GM18858 (cell line): ENCODE results near the gene POU3F1.
A peak's percentile ranks its signal among the peaks of the same experiment; 100 is the strongest.

ENCODE experiments used
- ATAC-seq: cut with Tn5 transposase; IDR thresholded peaks from one replicate; pipeline ENCODE4 v1.9.1; 2021; ENCODE audit not compliant: unreplicated experiment

Gene POU3F1

DNA sequence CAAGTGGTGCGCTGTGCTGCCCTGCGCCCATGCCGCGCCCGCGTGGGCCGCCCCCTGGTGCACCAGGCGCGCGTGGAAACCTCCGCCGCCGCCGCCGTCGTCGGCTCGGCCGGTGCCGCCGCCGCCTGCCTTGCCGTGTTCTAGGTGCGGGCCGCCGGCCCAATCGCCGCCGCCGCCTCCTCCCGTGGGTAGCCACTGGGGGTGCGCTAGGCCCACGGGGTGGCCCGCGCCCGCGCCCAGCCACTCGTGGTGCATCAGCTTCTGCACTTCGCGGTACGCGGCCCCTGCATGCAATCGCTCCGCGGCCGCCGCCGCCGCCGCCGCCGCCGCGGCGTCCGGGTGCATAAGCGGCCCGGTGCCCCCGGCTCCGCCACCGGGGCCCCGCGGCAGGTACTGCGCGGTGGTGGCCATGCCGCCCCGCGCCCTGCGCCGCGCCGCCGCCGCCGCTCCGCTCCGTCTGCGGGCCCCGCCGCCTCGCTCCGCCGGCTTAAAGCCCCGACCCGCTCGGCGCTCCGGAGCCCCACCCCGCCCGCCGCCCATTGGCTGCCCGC lies at the start of gene POU3F1:
TSS of gene POU3F1 (minus strand) at position 461 of the 551 bp plus-strand sequence. CDS start at position 411, 50 bp downstream.
- peak; percentile 26 for ATAC-seq

DNA sequence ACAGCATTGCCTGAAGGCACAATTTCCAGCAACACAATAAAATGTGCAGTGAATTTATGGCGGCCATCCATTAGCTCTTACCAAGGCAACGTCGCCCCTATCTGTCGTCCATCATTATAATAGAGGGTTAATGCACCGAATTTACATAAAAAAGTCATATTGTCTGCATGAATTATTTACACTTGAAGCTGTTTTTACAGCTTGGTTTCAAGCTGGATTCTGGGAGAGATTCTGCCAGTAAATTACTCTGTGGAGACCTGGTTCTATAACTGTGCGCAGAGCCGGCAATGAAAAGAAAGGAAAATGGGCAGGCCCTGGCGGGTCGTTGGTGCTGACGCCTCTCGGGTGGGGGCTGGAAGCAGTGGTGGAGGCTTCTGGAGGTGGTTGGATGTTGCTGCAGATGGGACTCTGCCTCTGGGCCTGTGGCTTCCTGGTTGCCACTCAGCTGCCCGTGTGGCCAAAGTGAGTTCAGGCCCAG lies 48.9 kb upstream of the POU3F1 start:
- no peak for ATAC-seq

GRCh38 chr1:38094711-38095290 lies 48.2 kb upstream of the POU3F1 start:
- ATAC-seq = no peak

GRCh38 chr1:38093569-38094520 lies 47.3 kb upstream of the POU3F1 start:
- no peak for ATAC-seq

DNA sequence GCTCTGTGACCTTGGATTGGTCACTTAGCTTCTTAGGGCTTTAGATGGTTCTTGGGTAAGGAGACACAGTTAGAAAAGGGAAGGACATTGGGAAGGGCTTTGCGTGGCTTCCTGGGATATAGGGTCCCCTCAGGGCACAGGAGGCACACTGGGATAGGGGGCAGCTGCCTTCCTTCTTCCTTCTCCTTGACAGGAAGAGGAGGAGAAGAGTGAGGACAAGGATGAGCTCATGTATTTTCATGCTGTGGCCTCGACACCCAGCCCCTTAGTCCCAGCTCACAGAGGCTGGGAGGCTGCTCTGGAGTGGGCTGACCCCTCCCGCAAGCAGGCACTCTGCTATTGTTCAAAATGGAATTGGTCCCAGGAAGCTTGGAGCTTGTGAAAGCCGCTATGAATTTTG lies 45.7 kb upstream of the POU3F1 start:
- no peak for ATAC-seq

- no peak for ATAC-seq
Measured at GRCh38 chr1:38090796-38091195, 44.2 kb upstream of the POU3F1 start.

DNA sequence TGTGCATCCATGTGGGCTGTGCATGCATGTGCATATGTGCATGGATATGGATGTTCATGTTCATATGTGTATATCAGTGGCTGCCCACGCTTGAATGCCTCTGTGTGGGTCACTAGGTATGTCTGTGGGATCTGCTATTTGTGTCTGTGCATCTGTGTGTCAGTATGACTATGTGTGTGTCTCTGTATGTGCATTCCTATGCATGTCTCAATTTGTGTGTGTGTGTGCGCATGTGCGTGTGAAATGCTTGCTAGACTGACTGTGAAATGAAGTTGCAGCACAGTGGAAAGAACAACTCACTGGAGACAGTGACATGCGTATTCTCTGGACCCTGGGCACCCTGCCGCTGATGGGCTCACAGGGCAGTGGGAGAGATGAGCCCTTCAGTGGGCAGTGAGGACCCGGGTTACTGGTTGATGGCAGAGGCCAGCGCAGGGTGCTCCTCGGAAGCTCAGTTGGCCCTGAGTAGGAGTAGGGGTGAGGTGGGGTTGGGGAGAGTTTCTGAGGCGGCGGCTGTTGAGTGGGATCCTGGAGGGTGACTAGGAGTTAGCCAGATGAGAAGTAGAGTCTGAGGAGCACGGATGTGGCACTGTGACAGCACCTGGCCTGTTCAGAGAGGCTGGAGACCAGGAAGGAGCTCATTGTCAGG lies 43.2 kb upstream of the POU3F1 start:
- no peak for ATAC-seq

DNA sequence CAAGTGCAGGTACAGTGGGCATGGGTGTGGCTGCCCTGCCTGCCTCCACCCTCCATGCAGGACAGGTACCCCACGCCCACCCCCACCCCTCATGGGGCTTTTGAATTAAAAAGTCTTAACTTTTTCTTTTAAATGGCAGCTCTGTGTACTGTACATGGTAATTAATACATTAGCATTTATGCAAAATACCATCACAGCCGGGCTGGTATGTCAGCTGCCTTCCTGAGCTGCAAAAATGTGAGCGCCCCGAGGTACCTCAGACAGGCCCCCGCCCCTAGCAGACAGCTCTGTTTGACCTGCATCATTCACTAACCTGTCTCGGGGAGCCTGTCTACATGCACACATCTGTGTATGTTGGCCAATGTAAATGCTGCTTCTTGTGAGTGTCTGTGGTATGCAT lies 42.2 kb upstream of the POU3F1 start:
- ATAC-seq = no peak

DNA sequence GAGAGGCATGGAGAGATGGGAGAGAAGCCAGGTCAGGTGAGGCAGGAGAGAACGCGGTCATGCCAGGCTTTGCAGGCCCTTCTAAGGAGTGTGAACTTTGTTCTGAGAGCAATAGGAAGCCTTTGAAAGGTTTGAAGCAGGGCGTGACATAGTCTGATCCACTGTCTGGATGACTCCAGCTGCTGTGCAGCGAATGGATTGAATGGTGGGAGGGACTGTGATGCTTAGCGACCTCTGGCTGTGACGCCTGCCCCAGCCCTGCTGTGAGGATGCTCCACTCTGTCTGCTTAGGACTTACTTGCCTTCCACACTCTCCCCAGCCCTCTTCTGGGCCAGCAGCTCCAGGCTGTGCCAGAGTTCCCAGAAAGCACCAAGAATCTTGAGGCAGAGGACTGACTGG lies 41.8 kb upstream of the POU3F1 start:
- ATAC-seq = no peak

DNA sequence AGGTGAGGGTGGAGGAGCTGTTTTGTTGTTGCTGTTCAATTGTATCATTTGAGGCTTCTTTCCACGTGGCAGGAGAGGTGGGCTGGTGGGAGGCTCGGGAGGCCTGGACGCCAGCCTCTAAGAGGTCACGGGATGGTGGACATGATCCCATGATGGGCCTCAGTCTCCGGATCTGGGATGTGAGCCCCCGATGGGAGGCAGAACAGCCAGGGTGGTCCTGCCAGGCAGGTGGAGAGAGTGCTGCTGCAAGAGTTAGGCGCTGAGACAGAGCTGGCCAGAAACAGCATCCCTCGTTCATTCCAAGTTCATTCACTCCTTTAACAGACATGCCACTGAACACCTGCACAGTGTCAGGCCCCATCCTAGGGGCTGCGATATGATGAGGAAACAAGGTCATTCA lies 41.1 kb upstream of the POU3F1 start:
- no peak for ATAC-seq

- ATAC-seq = no peak
Measured at GRCh38 chr1:38085666-38086330, 39.2 kb upstream of the POU3F1 start.

- ATAC-seq = no peak
Measured at GRCh38 chr1:38084700-38085099, 38.1 kb upstream of the POU3F1 start.

DNA sequence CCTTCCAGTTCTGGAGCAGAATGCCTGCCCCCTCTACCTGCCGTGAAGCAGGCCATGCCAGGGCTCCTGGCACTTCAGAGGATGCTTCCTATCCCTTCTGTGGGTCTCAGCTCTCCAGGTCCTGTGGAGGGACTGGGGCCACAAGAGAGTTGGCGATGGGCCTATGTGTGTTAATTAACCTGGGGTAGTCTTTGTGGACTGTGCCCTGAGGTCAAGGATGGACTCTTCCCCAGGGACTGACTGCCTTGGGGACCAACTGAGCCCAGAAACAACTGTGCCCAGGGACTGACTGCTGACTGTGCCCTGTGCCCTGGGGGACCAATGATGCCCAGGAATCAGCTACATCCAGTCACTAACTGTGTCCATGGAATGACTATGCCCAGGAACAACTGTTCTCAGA lies 37.5 kb upstream of the POU3F1 start:
- no peak for ATAC-seq

DNA sequence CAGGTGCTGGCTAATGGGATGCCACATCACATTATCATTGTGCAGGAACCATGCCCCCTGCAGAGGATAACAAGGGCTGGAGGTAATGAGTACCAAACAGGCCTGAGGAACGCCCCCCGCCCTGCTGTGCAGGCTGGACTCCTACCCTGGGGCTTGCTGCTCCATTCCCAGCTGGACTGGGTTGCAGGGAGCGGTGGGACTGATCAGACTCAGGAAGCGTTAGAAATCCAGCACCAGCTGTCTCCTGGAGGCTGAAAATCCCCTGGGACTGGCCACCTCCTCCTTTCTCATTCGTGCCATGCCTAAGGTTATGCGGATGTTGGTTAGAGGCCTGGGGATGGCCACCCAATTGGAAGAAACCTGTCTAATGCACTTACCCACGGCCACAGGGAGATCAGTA lies 36.9 kb upstream of the POU3F1 start:
- ATAC-seq = no peak

DNA sequence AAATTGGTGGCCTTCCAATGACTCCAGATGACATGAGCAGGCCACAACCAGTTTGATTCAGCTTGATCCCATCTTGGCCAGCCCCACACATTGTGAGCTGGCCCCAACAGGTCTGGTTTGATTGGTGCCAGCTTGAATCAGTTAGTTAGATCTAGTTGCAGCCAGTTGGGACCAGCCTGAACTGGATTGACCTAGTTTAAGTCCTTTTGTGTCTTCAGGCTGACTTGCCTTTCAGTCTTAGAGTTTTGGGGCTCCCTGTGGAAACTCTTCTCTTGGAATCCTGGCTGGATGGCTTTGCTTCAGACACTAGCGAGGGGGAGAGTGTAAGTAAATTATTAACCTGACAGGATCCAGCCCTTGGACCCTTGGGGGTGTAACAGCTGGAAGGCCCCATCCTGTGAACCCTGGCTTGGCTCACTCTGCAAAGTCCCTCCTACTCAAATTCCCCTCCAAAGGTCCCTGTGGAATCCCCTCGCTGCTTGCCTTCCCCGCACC lies 36.2 kb upstream of the POU3F1 start:
- ATAC-seq = no peak

DNA sequence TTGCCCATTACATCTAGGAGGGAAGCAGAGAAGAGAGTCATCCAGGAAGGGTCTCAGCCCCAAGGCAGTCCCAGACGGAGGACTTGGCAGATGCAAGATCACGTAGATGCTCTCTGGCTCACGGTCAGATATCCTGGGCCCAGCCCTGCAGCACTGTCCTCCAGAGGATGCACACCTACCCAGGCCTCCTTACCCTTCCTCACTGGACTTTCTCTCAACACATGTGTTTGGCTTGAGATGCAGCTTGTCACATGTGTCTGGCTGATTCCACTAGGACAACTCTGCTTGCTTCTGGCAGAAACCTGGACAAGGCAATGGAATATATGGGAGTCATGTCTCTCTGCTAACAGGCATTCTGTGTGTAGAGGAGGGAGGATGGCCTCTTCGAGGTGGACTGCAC lies 32.4 kb upstream of the POU3F1 start:
- ATAC-seq = no peak

DNA sequence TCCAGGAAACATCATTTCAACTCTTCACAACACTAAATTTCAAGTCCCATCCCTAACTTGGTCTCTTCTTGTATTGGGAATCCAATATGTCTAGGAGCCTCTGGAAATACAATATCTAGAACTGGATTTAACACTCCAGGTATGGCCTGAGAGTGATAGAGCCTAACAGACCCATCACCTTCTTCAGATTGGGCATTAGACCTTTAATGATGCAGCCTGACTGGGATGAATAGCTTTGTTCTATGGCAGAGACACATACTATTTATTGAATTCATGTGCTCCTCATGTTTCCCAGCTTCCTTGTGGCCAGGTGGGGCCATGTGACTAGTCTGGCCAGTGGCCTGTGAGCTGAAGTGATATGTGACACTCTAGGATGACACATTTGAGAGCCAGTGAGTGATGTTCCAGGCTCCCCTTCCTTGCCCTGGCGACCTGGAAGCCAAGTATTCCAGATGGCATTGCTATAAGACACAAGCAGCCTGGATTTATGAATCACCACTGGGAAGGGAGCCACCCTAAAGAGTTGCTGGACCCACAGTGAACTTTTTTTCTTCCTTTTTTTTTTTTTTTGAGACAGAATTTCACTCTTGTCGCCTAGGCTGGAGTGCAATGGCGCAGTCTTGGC lies 31.0 kb upstream of the POU3F1 start:
- ATAC-seq = no peak

GRCh38 chr1:38076455-38076854 lies 29.9 kb upstream of the POU3F1 start:
- ATAC-seq = no peak

GRCh38 chr1:38076038-38076437 lies 29.4 kb upstream of the POU3F1 start:
- ATAC-seq = no peak

DNA sequence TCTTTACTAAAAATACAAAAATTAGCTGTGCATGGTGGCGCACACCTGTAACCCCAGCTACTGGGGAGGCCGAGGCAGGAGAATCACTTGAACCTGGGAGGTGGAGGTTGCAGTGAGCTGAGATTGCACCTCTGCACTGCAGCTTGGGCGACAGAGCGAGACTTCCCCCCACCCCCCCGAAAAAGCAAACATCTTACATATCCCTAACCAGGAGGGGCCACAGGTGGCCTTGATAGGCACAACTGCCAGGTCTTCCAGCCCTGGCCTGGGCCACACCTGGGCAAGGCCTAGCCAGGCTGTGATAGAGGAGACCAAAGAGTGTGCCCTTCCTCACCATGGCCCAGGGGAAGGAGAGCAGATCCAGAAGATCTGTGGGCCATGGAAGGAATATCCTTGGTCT lies 28.6 kb upstream of the POU3F1 start:
- ATAC-seq = no peak
